Ectodermal cell (in vitro differentiated cells): ENCODE data around the gene GLRA2.

Experiments
- H3K27ac ChIP-seq: 2 replicates; pipeline ENCODE4 v1.7.0; 2013; ENCODE audit warnings: mild to moderate bottlenecking, low read depth, low read length; ENCODE audit not compliant: insufficient read depth, poor library complexity, severe bottlenecking
- H3K27me3 ChIP-seq: 2 replicates; pipeline ENCODE4 v1.7.0; 2013; ENCODE audit warnings: mild to moderate bottlenecking, low read length; ENCODE audit not compliant: insufficient read depth, control insufficient read depth, poor library complexity, severe bottlenecking
- H3K36me3 ChIP-seq: one replicate; pipeline ENCODE4 v1.7.0; 2013; ENCODE audit warnings: low read length; ENCODE audit not compliant: control insufficient read depth, insufficient read depth
- H3K4me1 ChIP-seq: one replicate; pipeline ENCODE4 v1.7.0; 2013; ENCODE audit warnings: low read length; ENCODE audit not compliant: control insufficient read depth, insufficient read depth
- H3K4me3 ChIP-seq: 2 replicates; pipeline ENCODE4 v1.7.0; 2013; ENCODE audit warnings: low read depth, low read length, control low read depth; ENCODE audit not compliant: insufficient read depth
- H3K9me3 ChIP-seq: 2 replicates; pipeline ENCODE4 v1.7.0; 2013; ENCODE audit warnings: mild to moderate bottlenecking, low read length, moderate library complexity; ENCODE audit not compliant: control insufficient read depth
- WGBS, 2 experiments: methylation state at CpG; one replicate each; pipeline ENCODE4 v1.1.7; 2013; ENCODE audit warnings: missing lambda C conversion rate in 2 of 2; 5-methylcytosine and 5-hydroxymethylcytosine counted together

The GLRA2 gene

GRCh38 chrX:14758029-14758491 lies 228.7 kb downstream of the GLRA2 start:
- Histone ChIP-seq H3K27me3 (no peaks in the 10 kb centered on the region), H3K36me3 (no peaks in the 10 kb centered on the region), H3K4me1 (no peaks in the 10 kb centered on the region), H3K27ac (no peak overlapping the region), H3K4me3 (no peak overlapping the region), H3K9me3 (no peaks in the 10 kb centered on the region)
- WGBS, 2 experiments = 91 to 92% methylated on average over 6 of the region's 6 CpGs

GRCh38 chrX:14775416-14775815 lies 246.1 kb downstream of the GLRA2 start:
- whole genome bisulfite sequencing, 2 experiments = 86 to 90% methylated on average over 2 to 3 of the region's 3 CpGs
- H3K27me3 ChIP-seq = no peaks in the 10 kb centered on the region
- H3K4me3 ChIP-seq = no peak overlapping the region
- H3K27ac ChIP-seq = no peak overlapping the region
- H3K9me3 ChIP-seq = no peaks in the 10 kb centered on the region
- no peaks in the 10 kb centered on the region for H3K36me3 ChIP-seq
- H3K4me1 ChIP-seq = no peaks in the 10 kb centered on the region

- WGBS, 2 experiments = 90 to 93% methylated on average over 1 to 2 of the region's 2 CpGs
- Histone ChIP-seq H3K9me3 (no peaks in the 10 kb centered on the region), H3K36me3 (no peaks in the 10 kb centered on the region), H3K4me1 (no peaks in the 10 kb centered on the region), H3K27me3 (no peaks in the 10 kb centered on the region), H3K4me3 (no peak overlapping the region), H3K27ac (no peak overlapping the region)
Measured at GRCh38 chrX:14776901-14777300, 247.6 kb downstream of the GLRA2 start.

- Histone ChIP-seq H3K27me3 (no peaks in the 10 kb centered on the region), H3K36me3 (no peaks in the 10 kb centered on the region), H3K4me3 (no peak overlapping the region), H3K4me1 (no peaks in the 10 kb centered on the region), H3K9me3 (no peaks in the 10 kb centered on the region), H3K27ac (no peak overlapping the region)
- 94 to 100% methylated on average over 2 of the region's 2 CpGs for WGBS, 2 experiments
Measured at GRCh38 chrX:14777525-14777924, 248.2 kb downstream of the GLRA2 start.

- H3K27ac ChIP-seq = no peak overlapping the region
- no peak overlapping the region for H3K4me3 ChIP-seq
- H3K36me3 ChIP-seq = no peaks in the 10 kb centered on the region
- WGBS, 2 experiments = 100% methylated on average over 1 of the region's 1 CpG
- no peaks in the 10 kb centered on the region for H3K9me3 ChIP-seq
- no peaks in the 10 kb centered on the region for H3K27me3 ChIP-seq
- no peaks in the 10 kb centered on the region for H3K4me1 ChIP-seq
Measured at GRCh38 chrX:14779580-14779979, 250.2 kb downstream of the GLRA2 start.
